Right renal pelvis (tissue), 4 donors: Measurements from ENCODE around the gene CEP76. TPM values are rescaled to one million over a fixed set of nuclear protein-coding genes. Genes with fewer than 3 reads are reported as not detected.
"Not testable (repeated sequence)": the region's sequence is repeated elsewhere in the genome, so short reads cannot be mapped to it uniquely, and the experiment has no call there.

ENCODE experiments used
- DNase-seq, 4 donors: peaks; one replicate each; pipeline ENCODE4 v3.0.0-alpha.2; 2013; ENCODE audit warnings: low read depth in 4 of 4, low spot score in 3 of 4, missing footprints in 1 of 4
- polyA plus RNA-seq, 4 donors: library from polyadenylated mRNA; unstranded; fragments of 120-200 nt; gene quantifications; one replicate each; pipeline ENCODE4 v1.2.1, GENCODE V29; 2013; ENCODE audit not compliant: insufficient read length in 4 of 4

The CEP76 gene
- polyA plus RNA-seq, 4 donors: 9.3 to 11.4 (median 10.0) TPM

GRCh38 chr18:12645751-12646203 lies 56.7 kb downstream of the CEP76 start:
- DNase-seq: peak in 1 of 4 donors; percentile 24

- no peak for DNase-seq
Observed at GRCh38 chr18:12645254-12645653, 57.3 kb downstream of the CEP76 start.

DNA sequence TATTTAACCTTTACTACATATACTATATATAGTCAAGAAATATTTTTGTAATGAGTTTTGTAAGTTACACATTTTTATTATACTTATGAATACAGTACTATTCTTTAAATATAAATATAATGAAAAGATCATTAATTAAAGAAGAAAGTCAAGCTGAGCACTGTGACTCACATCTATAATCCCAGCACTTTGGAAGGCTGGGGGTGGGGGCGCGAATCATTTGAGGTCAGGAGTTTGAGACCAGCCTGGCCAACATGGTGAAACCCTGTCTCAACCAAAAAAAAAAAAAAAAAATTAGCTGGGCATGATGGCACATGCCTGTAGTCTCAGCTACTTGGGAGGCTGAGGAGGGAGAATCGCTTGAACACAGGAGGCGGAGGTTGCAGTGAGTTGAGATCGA lies 58.8 kb downstream of the CEP76 start:
- DNase-seq: not testable (repeated sequence)

- DNase-seq: no peak
Observed at GRCh38 chr18:12640881-12641200, 61.7 kb downstream of the CEP76 start.

GRCh38 chr18:12639990-12640880 lies 62.3 kb downstream of the CEP76 start:
- no peak for DNase-seq

- DNase-seq: no peak
Observed at GRCh38 chr18:12638644-12639124, 63.8 kb downstream of the CEP76 start.

GRCh38 chr18:12637901-12638643 lies 64.5 kb downstream of the CEP76 start:
- no peak for DNase-seq

DNA sequence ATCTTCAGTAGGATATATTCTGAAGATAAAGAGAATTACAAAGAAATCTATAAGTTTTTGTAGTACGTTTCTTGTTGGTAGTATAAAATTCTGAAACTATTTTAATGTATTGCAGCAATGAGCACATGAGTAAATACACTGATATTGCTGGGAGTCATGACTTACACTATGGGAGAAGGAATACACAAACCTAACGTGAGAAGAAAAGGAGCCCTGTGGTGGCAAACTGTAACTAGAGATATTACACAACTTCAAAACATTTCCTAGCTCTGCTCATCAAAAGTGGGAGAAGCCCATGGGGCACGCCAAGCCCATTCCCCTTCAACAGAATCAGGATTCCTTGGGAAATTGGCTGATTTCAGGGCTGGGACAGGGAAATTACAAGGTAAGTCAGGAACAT lies 65.1 kb downstream of the CEP76 start:
- no peak for DNase-seq

DNA sequence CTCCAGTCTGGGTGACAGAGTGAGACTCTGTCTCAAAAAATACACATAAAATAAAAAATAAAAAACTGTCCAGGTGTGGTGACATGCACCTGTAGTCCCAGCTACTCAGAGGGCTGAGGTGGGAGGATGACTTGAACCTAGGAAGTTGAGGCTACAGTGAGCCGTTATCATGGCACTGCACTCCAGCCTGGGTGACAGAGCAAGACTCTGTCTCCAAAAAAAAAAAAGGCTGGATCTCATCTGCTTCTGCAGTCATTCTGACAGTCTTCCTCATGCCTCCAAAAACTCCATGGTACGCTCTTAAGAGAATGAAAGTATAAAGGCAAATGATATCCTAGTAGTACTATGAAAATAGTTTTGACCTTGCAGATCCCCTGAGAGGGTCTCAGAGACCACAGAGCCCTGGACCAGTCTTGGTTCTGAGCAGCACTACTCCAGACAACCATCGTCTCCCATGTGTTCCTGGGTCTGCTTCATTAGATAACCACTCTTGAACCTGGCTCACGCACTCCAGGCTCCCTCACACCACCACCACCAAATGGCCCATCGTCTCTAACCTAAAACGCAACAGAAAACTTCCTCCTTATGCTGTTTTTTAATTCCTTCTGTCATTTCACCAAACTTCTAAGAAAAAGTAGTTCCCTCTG lies 70.6 kb downstream of the CEP76 start:
- DNase-seq: no peak

DNA sequence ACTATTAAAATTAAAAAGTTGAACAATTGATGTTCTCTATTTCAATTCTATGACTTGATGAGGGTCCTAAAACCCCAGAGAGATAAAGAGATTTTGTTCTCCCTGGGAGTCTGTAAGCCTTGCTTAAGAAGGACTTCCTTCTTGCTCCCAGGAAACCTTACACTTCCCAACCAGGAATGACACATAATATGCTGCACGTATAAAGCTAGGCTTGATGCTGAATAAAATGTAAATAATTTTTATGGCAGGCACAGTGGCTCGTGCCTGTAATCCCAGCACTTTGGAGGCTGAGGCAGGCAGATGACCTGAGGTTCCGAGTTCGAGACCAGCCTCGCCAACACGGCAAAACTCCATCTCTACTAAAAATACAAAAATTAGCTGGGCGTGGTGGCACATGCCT lies 72.4 kb downstream of the CEP76 start:
- no peak for DNase-seq

- DNase-seq: no peak
Observed at GRCh38 chr18:12628706-12629702, 73.5 kb downstream of the CEP76 start.

DNA sequence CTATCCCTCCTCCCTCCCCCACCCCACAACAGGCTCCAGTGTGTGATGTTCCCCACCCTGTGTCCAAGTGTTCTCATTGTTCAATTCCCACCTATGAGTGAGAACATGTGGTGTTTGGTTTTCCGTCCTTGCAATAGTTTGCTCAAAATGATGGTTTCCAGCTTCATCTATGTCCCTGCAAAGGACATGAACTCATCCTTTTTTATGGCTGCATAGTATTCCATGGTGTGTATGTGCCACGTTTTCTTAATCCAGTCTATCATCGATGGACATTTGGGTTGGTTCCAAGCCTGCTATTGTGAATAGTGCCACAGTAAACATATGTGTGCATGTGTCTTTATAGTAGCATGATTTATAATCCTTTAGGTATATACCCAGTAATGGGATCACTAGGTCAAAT lies 75.3 kb downstream of the CEP76 start:
- DNase-seq: not testable (repeated sequence)

DNA sequence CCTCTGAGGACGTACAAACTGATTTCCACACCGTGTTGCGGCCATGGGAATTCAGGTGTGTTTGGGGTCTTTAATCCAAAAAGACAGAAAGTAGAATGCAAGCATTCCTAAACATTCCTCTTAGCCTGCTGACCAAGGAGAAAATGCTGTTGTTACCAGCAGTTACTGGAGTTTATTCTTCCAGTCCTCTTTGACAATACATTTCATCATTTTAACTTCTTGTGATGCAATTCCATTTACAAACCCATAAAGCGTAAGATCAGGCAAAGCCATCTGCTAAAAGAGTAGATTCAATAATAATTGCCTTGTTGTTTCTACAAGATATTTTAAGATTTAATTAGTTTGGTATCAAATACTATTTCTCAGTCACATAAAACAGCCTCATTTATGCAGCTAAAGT lies 77.3 kb downstream of the CEP76 start:
- DNase-seq: no peak

Other genes with a start within 250 kb of the CEP76 start
- gene SPIRE1, start 44.6 kb downstream of the CEP76 start, polyA plus RNA-seq: 10 to 100 TPM; 29.1 to 35.1 (median 33.7) TPM
- 10 to 100 TPM; 75.6 to 94.4 (median 83.2) TPM for gene PSMG2, start 319 bp upstream of the CEP76 start, polyA plus RNA-seq
- gene PTPN2, start 181.5 kb upstream of the CEP76 start, polyA plus RNA-seq: 10 to 100 TPM; 40.7 to 58.1 (median 51.2) TPM
- 10 to 100 TPM; 34.6 to 43.6 (median 42.6) TPM for gene SEH1L, start 245.3 kb upstream of the CEP76 start, polyA plus RNA-seq